Activated CD8-positive, alpha-beta memory T cell treated with anti-CD3 and anti-CD28 coated beads for 48 hours (primary cell): ENCODE data around the gene FAM90A1.
"Not testable (repeated sequence)": the region's sequence is repeated elsewhere in the genome, so short reads cannot be mapped to it uniquely, and the experiment has no call there.

Source experiments
- DNase-seq, 3 experiments: peaks; one replicate each; pipeline ENCODE4 v3.0.0-alpha.2; 2020; ENCODE audit warnings: low read depth in 2 of 3, low spot score in 2 of 3

The FAM90A1 gene

DNA sequence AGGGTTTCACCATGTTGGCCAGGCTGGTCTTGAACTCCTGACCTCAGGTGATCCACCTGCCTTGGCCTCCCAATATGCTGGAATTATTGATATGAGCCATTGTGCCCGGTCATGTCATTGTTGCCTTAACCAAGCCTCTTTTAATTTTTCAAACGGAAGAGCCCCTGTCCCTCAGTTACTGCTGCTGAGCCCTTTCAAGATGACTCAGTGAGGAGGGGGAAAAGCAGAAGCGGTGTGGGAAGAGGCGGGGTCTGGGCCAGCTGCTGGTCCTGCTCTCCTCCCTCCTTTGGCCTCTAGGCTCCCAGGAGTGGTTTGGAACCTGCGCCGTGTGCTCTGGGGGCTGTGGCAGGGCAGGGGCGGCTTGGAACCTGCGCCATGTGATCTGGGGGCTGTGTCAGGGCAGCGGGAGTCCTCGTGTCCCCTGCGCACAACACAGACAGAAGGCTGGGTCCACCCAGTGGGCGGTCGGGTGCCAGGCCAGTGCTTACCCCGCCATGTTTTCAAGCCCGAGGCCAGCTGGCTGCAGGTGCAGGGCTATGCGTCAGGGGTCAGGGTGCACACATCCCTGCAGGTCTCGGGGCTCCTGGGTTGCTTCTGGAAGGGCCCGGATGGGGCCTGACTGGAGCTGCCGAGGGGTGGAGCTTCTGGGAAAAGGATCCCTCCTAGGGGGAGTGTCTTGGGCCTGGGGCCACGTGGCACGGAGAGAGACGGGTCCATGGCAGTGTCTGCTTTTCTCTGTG is at the start of gene FAM90A1:
TSS of gene FAM90A1 (minus strand) at position 627 of the 740 bp plus-strand sequence. CDS start 2,786 bp downstream, outside the sequence.
- DNase-seq: not testable (repeated sequence)

DNA sequence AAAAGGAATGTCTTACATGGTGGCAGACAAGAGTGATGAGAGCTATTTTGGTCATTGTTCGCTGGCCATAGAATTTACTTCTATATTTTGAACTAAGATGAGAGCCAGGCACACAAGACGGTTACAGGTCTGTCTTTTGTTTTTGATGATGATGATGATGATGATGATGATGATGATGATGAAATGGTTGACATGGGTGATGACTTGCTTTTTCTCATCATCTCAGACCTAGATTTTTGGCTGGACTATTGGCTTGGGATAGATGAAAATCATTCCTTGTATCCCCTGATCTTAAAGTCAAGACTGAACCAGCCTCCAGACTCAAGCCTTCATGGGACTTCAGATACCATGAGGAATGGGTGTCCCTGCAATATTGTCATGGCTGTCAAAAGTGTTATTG is 49.0 kb upstream of the FAM90A1 start:
- not testable (repeated sequence) for DNase-seq

DNA sequence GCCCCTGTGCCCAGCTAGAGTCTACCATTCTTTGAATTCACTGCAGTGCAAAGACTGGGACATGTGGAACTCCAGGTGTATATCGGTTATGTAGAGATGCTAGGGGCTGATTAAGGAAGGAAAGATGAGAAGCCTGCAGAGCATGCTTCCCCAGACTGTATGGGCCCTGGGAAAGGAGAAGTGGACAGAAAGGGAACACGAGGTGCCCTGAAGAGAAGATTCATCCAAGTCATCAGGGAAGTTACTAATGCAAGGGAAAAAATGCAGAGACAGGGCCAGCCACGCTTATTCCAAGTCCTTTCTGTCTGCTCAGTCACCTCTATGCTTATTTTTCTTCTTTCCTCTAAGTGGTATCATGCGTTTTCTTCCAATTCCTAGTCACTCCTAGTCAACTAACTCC is 39.3 kb upstream of the FAM90A1 start:
- not testable (repeated sequence) for DNase-seq

- DNase-seq: not testable (repeated sequence)
Measured at GRCh38 chr12:8264236-8264635, 36.8 kb upstream of the FAM90A1 start.

GRCh38 chr12:8261111-8261554 is 33.7 kb upstream of the FAM90A1 start:
- not testable (repeated sequence) for DNase-seq

GRCh38 chr12:8256356-8256755 is 28.9 kb upstream of the FAM90A1 start:
- DNase-seq: not testable (repeated sequence)

- DNase-seq: not testable (repeated sequence)
Measured at GRCh38 chr12:8254705-8255104, 27.3 kb upstream of the FAM90A1 start.

DNA sequence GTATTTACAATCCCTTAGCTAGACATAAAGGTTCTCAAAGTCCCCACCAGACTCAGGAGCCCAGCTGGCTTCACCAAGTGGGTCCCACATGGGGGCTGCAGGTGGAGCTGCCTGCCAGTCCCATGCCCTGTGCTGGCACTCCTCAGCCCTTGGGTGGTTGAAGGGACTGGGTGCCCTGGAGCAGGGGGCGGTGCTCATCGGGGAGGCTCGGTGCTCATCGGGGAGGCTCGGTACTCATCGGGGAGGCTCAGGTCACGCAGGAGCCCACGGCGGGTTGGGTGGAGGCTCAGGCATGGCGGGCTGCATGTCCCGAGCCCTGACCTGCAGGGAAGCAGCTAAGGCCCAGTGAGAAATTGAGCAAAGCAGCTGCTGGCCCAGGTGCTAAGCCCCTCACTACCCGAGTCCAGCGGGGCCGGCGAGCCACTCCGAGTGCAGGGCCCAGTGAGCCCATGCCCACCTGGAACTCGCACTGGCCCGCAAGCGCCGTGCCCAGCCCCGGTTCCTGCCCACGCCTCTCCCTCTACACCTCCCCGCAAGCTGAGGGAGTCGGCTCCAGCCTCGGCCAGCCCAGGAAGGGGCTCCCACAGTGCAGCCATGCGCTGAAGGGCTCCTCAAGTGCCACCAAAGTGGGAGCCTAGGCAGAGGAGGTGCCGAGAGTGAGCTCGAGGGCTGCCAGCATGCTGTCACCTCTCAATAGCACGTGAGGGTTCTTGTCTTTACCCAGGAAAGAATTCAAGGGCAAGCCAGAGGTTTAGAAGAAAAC is 24.8 kb upstream of the FAM90A1 start:
- DNase-seq: not testable (repeated sequence)

- not testable (repeated sequence) for DNase-seq
Measured at GRCh38 chr12:8251616-8252015, 24.2 kb upstream of the FAM90A1 start.

DNA sequence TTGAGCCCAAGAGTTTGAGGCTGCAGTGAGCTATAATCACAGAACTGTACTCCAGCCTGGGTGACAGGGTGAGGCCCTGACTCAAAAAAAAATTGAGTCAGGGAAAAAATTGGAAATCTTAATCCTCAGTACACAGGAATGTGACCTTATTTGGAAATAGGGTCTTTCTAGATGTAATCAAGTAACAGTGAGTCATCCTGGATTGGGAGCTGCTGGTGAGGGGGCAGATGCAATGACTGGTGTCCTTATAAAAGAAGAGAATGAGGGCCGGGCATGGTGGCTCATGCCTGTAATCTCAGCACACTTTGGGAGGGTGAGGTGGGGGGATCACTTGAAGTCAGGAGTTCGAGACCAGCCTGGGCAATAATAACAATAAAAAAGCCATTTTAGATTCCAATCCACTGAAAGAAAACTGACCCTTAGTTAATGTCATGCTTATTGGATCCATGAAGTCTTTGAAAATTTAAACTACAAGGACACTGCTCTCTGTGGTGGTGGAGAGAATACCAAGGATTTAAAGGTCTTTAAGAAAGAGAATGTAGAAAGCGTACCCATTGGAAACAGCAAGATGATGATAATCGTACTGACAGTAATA is 19.6 kb upstream of the FAM90A1 start:
- DNase-seq: not testable (repeated sequence)

DNA sequence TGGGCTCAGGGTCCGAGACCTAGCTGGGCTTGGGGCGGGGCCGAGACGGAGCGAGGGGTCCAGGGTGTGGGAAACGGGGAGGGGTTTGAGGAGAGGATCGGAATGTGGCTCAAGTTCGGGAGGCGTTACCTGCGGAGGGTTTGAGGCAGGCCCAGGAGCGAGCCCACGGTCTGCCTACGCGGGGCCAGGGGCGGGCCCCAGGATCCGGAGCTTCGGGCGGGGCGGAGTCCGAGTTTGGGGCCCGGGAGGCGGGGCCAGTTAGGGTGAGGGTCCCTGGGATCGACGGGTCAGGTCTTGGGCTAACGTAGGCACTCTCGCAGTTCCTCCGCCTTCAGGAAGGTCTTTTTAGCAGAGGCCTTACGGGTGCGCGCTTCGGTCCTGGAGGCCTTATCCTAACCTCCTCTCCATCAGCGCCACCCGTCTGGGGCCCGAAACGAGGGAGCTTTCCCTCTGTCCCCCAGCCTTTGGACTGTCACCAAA is 16.3 kb upstream of the FAM90A1 start:
- DNase-seq: not testable (repeated sequence)

- peak; percentile 97 to 100 (median 99) for DNase-seq
Measured at GRCh38 chr12:8242880-8243681, 15.7 kb upstream of the FAM90A1 start.

- DNase-seq: peak in 1 of 3 experiments; percentile 13
Measured at GRCh38 chr12:8242622-8242879, 15.1 kb upstream of the FAM90A1 start.

GRCh38 chr12:8241917-8242621 is 14.7 kb upstream of the FAM90A1 start:
- peak in 1 of 3 experiments; percentile 14 for DNase-seq

GRCh38 chr12:8240340-8241114 is 13.1 kb upstream of the FAM90A1 start:
- not testable (repeated sequence) for DNase-seq

- not testable (repeated sequence) for DNase-seq
Measured at GRCh38 chr12:8237031-8237430, 9.6 kb upstream of the FAM90A1 start.

- not testable (repeated sequence) for DNase-seq
Measured at GRCh38 chr12:8235316-8236157, 8.1 kb upstream of the FAM90A1 start.

- DNase-seq: not testable (repeated sequence)
Measured at GRCh38 chr12:8234746-8235145, 7.3 kb upstream of the FAM90A1 start.
